Activated naive CD4-positive, alpha-beta T cell treated with anti-CD3 and anti-CD28 coated beads, Interleukin-2, amount 10 ng/mL, durations not matched to agents 7 days and 5 days (primary cell): ENCODE data around the gene DSCAM.

Experiments
- CTCF ChIA-PET: fragments of 350-600 bp; sonication (Branson Sonifier 250); formaldehyde crosslinking; loops from one replicate; lab custom pipeline; 2021; ENCODE audit warnings: antibody characterized with exemption; lab: Charles Lee
- DNase-seq: peaks from one replicate; pipeline ENCODE4 v3.0.0-alpha.2; 2020
- H3K27ac Mint-ChIP-seq: one replicate; pipeline ENCODE4 v1.8.0; 2021; ENCODE audit warnings: mild to moderate bottlenecking, moderate library complexity, mixed read lengths
- H3K27me3 Mint-ChIP-seq: one replicate; pipeline ENCODE4 v1.8.0; 2021; ENCODE audit warnings: mild to moderate bottlenecking, mixed read lengths
- H3K36me3 Mint-ChIP-seq: one replicate; pipeline ENCODE4 v1.8.0; 2021; ENCODE audit warnings: mixed read lengths
- H3K4me1 Mint-ChIP-seq: one replicate; pipeline ENCODE4 v1.8.0; 2021; ENCODE audit warnings: mixed read lengths
- H3K4me3 Mint-ChIP-seq: one replicate; pipeline ENCODE4 v1.8.0; 2021; ENCODE audit warnings: mild to moderate bottlenecking, moderate library complexity, mixed read lengths
- H3K9me3 Mint-ChIP-seq: one replicate; pipeline ENCODE4 v1.8.0; 2021; ENCODE audit warnings: mixed read lengths

DSCAM gene

GRCh38 chr21:39961251-39961650 lies 885.7 kb downstream of the DSCAM start:
- no peaks in the 10 kb centered on the region for H3K36me3 Mint-ChIP-seq
- H3K4me3 Mint-ChIP-seq = no peak overlapping the region
- H3K4me1 Mint-ChIP-seq = no peaks in the 10 kb centered on the region
- CTCF ChIA-PET = no interaction called here
- no peaks in the 10 kb centered on the region for H3K27me3 Mint-ChIP-seq
- DNase-seq = no peak
- H3K9me3 Mint-ChIP-seq = peaks cover 32% of the 10 kb centered on the region
- no peak overlapping the region for H3K27ac Mint-ChIP-seq
